ENCODE results near the gene LRP1B.

LRP1B gene

GRCh38 chr2:141068053-141068682 is 1062.6 kb downstream of the LRP1B start:
- H3K9me3 Mint-ChIP-seq: peaks cover 30% of the 10 kb centered on the region
- H3K36me3 Mint-ChIP-seq (ENCODE audit: low read depth): no peaks in the 10 kb centered on the region
- no peaks in the 10 kb centered on the region for H3K4me1 Mint-ChIP-seq (ENCODE audit: low read depth)
- no peak overlapping the region for H3K4me3 Mint-ChIP-seq
- no peak overlapping the region for H3K27ac Mint-ChIP-seq
- no peaks in the 10 kb centered on the region for H3K27me3 Mint-ChIP-seq (ENCODE audit: low read depth)
- DNase-seq (ENCODE audit: low spot score): no peak

- Mint-ChIP-seq H3K4me1 (ENCODE audit: low read depth) (no peaks in the 10 kb centered on the region), H3K27ac (no peak overlapping the region), H3K4me3 (no peak overlapping the region), H3K36me3 (ENCODE audit: low read depth) (no peaks in the 10 kb centered on the region), H3K27me3 (ENCODE audit: low read depth) (no peaks in the 10 kb centered on the region), H3K9me3 (peaks cover 30% of the 10 kb centered on the region)
- no peak for DNase-seq (ENCODE audit: low spot score)
Measured at GRCh38 chr2:141065042-141065441, 1065.8 kb downstream of the LRP1B start.

GRCh38 chr2:141063406-141063805 is 1067.4 kb downstream of the LRP1B start:
- no peaks in the 10 kb centered on the region for H3K36me3 Mint-ChIP-seq (ENCODE audit: low read depth)
- H3K9me3 Mint-ChIP-seq: peaks cover 27% of the 10 kb centered on the region
- H3K27ac Mint-ChIP-seq: no peak overlapping the region
- no peak overlapping the region for H3K4me3 Mint-ChIP-seq
- no peaks in the 10 kb centered on the region for H3K4me1 Mint-ChIP-seq (ENCODE audit: low read depth)
- no peaks in the 10 kb centered on the region for H3K27me3 Mint-ChIP-seq (ENCODE audit: low read depth)
- DNase-seq (ENCODE audit: low spot score): no peak

- no peak overlapping the region for H3K4me3 Mint-ChIP-seq
- H3K4me1 Mint-ChIP-seq (ENCODE audit: low read depth): no peaks in the 10 kb centered on the region
- H3K36me3 Mint-ChIP-seq (ENCODE audit: low read depth): no peaks in the 10 kb centered on the region
- H3K27ac Mint-ChIP-seq: no peak overlapping the region
- H3K9me3 Mint-ChIP-seq: peaks cover 19% of the 10 kb centered on the region
- no peak for DNase-seq (ENCODE audit: low spot score)
- no peaks in the 10 kb centered on the region for H3K27me3 Mint-ChIP-seq (ENCODE audit: low read depth)
Measured at GRCh38 chr2:141062443-141062842, 1068.4 kb downstream of the LRP1B start.

- peaks cover 16% of the 10 kb centered on the region for H3K9me3 Mint-ChIP-seq
- H3K36me3 Mint-ChIP-seq (ENCODE audit: low read depth): no peaks in the 10 kb centered on the region
- no peak overlapping the region for H3K27ac Mint-ChIP-seq
- H3K4me1 Mint-ChIP-seq (ENCODE audit: low read depth): no peaks in the 10 kb centered on the region
- no peak for DNase-seq (ENCODE audit: low spot score)
- no peak overlapping the region for H3K4me3 Mint-ChIP-seq
- H3K27me3 Mint-ChIP-seq (ENCODE audit: low read depth): no peaks in the 10 kb centered on the region
Measured at GRCh38 chr2:141062031-141062430, 1068.8 kb downstream of the LRP1B start.

GRCh38 chr2:141058556-141058955 is 1072.3 kb downstream of the LRP1B start:
- peaks cover 2% of the 10 kb centered on the region for H3K9me3 Mint-ChIP-seq
- H3K4me3 Mint-ChIP-seq: no peak overlapping the region
- H3K27me3 Mint-ChIP-seq (ENCODE audit: low read depth): no peaks in the 10 kb centered on the region
- H3K27ac Mint-ChIP-seq: no peak overlapping the region
- DNase-seq (ENCODE audit: low spot score): no peak
- H3K36me3 Mint-ChIP-seq (ENCODE audit: low read depth): no peaks in the 10 kb centered on the region
- no peaks in the 10 kb centered on the region for H3K4me1 Mint-ChIP-seq (ENCODE audit: low read depth)

GRCh38 chr2:141055531-141055930 is 1075.3 kb downstream of the LRP1B start:
- H3K4me3 Mint-ChIP-seq: no peak overlapping the region
- no peak overlapping the region for H3K27ac Mint-ChIP-seq
- no peaks in the 10 kb centered on the region for H3K36me3 Mint-ChIP-seq (ENCODE audit: low read depth)
- H3K27me3 Mint-ChIP-seq (ENCODE audit: low read depth): no peaks in the 10 kb centered on the region
- no peaks in the 10 kb centered on the region for H3K4me1 Mint-ChIP-seq (ENCODE audit: low read depth)
- H3K9me3 Mint-ChIP-seq: peaks cover 12% of the 10 kb centered on the region
- no peak for DNase-seq (ENCODE audit: low spot score)

GRCh38 chr2:141048951-141049350 is 1081.9 kb downstream of the LRP1B start:
- no peaks in the 10 kb centered on the region for H3K36me3 Mint-ChIP-seq (ENCODE audit: low read depth)
- H3K9me3 Mint-ChIP-seq: peaks cover 27% of the 10 kb centered on the region
- H3K4me1 Mint-ChIP-seq (ENCODE audit: low read depth): no peaks in the 10 kb centered on the region

GRCh38 chr2:141041281-141041680 is 1089.5 kb downstream of the LRP1B start:
- no peak overlapping the region for H3K27ac Mint-ChIP-seq
- H3K4me3 Mint-ChIP-seq: no peak overlapping the region
- H3K9me3 Mint-ChIP-seq: peaks cover 22% of the 10 kb centered on the region
- DNase-seq (ENCODE audit: low spot score): no peak
- H3K4me1 Mint-ChIP-seq (ENCODE audit: low read depth): no peaks in the 10 kb centered on the region
- H3K27me3 Mint-ChIP-seq (ENCODE audit: low read depth): no peaks in the 10 kb centered on the region
- H3K36me3 Mint-ChIP-seq (ENCODE audit: low read depth): no peaks in the 10 kb centered on the region

More at GRCh38 chr2:141048951-141049350, 1081.9 kb downstream of the LRP1B start:
- no peak for DNase-seq (ENCODE audit: low spot score)
- Mint-ChIP-seq H3K27ac (no peak overlapping the region), H3K4me3 (no peak overlapping the region), H3K27me3 (ENCODE audit: low read depth) (no peaks in the 10 kb centered on the region)

GRCh38 chr2:141038341-141038740 is 1092.5 kb downstream of the LRP1B start:
- Mint-ChIP-seq H3K9me3 (peaks cover 22% of the 10 kb centered on the region), H3K4me1 (ENCODE audit: low read depth) (no peaks in the 10 kb centered on the region), H3K4me3 (no peak overlapping the region), H3K36me3 (ENCODE audit: low read depth) (no peaks in the 10 kb centered on the region), H3K27ac (no peak overlapping the region), H3K27me3 (ENCODE audit: low read depth) (no peaks in the 10 kb centered on the region)
- DNase-seq (ENCODE audit: low spot score): no peak

- H3K27me3 Mint-ChIP-seq (ENCODE audit: low read depth): no peaks in the 10 kb centered on the region
- H3K27ac Mint-ChIP-seq: no peak overlapping the region
- DNase-seq (ENCODE audit: low spot score): no peak
- H3K36me3 Mint-ChIP-seq (ENCODE audit: low read depth): no peaks in the 10 kb centered on the region
- no peak overlapping the region for H3K4me3 Mint-ChIP-seq
- H3K4me1 Mint-ChIP-seq (ENCODE audit: low read depth): no peaks in the 10 kb centered on the region
- H3K9me3 Mint-ChIP-seq: peaks cover 16% of the 10 kb centered on the region
Measured at GRCh38 chr2:141037361-141037760, 1093.5 kb downstream of the LRP1B start.

- H3K36me3 Mint-ChIP-seq (ENCODE audit: low read depth): no peaks in the 10 kb centered on the region
- H3K27me3 Mint-ChIP-seq (ENCODE audit: low read depth): no peaks in the 10 kb centered on the region
- no peaks in the 10 kb centered on the region for H3K4me1 Mint-ChIP-seq (ENCODE audit: low read depth)
- no peak overlapping the region for H3K27ac Mint-ChIP-seq
- H3K9me3 Mint-ChIP-seq: peaks cover 15% of the 10 kb centered on the region
- DNase-seq (ENCODE audit: low spot score): no peak
- no peak overlapping the region for H3K4me3 Mint-ChIP-seq
Measured at GRCh38 chr2:141035846-141036420, 1094.9 kb downstream of the LRP1B start.

- H3K27ac Mint-ChIP-seq: no peak overlapping the region
- no peaks in the 10 kb centered on the region for H3K27me3 Mint-ChIP-seq (ENCODE audit: low read depth)
- DNase-seq (ENCODE audit: low spot score): no peak
- H3K4me3 Mint-ChIP-seq: no peak overlapping the region
- H3K36me3 Mint-ChIP-seq (ENCODE audit: low read depth): no peaks in the 10 kb centered on the region
- H3K4me1 Mint-ChIP-seq (ENCODE audit: low read depth): no peaks in the 10 kb centered on the region
- H3K9me3 Mint-ChIP-seq: peaks cover 12% of the 10 kb centered on the region
Measured at GRCh38 chr2:141029428-141030078, 1101.3 kb downstream of the LRP1B start.

GRCh38 chr2:141027221-141027620 is 1103.6 kb downstream of the LRP1B start:
- no peak for DNase-seq (ENCODE audit: low spot score)
- no peaks in the 10 kb centered on the region for H3K36me3 Mint-ChIP-seq (ENCODE audit: low read depth)
- H3K4me3 Mint-ChIP-seq: no peak overlapping the region
- no peaks in the 10 kb centered on the region for H3K27me3 Mint-ChIP-seq (ENCODE audit: low read depth)
- no peaks in the 10 kb centered on the region for H3K4me1 Mint-ChIP-seq (ENCODE audit: low read depth)
- no peak overlapping the region for H3K27ac Mint-ChIP-seq
- H3K9me3 Mint-ChIP-seq: peaks cover 16% of the 10 kb centered on the region
